Measurements from ENCODE around the gene DPF3.

DNA sequence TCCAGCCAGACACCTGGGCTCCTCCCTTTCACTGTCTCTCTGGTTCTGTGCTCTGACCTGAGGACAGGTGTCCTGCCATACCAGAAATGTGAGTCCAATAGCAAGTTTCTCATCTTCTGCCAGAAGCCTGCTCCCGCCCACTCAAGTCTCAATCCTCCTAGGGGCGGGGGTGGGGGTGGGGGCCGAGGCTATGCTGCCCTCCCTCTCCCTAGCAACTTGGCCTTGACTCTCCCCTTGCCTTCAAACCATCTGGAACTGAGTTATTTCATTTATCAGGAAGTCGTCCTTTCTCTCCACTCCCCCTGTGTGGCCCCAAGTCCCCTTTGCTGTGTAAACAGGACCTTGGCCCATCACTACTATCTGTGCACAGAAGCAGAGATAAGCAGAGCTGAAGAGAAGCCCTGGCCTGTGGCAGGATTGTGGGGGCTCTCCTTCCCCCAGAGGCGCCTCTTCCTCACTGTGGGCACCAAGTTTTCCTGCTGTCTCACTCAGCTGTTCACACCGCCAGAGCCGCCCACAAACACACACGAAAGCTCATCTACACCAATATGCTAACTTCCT is 117.1 kb downstream of the DPF3 start:
- TF ChIP-seq, protein P1, sequence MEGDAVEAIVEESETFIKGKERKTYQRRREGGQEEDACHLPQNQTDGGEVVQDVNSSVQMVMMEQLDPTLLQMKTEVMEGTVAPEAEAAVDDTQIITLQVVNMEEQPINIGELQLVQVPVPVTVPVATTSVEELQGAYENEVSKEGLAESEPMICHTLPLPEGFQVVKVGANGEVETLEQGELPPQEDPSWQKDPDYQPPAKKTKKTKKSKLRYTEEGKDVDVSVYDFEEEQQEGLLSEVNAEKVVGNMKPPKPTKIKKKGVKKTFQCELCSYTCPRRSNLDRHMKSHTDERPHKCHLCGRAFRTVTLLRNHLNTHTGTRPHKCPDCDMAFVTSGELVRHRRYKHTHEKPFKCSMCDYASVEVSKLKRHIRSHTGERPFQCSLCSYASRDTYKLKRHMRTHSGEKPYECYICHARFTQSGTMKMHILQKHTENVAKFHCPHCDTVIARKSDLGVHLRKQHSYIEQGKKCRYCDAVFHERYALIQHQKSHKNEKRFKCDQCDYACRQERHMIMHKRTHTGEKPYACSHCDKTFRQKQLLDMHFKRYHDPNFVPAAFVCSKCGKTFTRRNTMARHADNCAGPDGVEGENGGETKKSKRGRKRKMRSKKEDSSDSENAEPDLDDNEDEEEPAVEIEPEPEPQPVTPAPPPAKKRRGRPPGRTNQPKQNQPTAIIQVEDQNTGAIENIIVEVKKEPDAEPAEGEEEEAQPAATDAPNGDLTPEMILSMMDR (conservative IDR thresholded peaks at IDR 0.05 in 1 of 2, IDR thresholded peaks at IDR 0.05 in 1 of 2; ENCODE audit: low read depth in 1 of 2, low read length in 2 of 2), result no peak
- no peak for TF ChIP-seq EZH2 (IDR thresholded peaks at IDR 0.05; ENCODE audit: low read length, missing control alignments)

Data from fibroblast of lung (primary cell).